CD4-positive, alpha-beta T cell treated with Interleukin-17A for 1 hour (primary cell): ENCODE measurements around the gene ADAMTS3.

ENCODE experiments used
- DNase-seq: peaks from one replicate; pipeline ENCODE4 v3.0.0-alpha.2; 2020

ADAMTS3 gene

GRCh38 chr4:72568959-72569718, at the start of gene ADAMTS3:
ADAMTS3 (minus strand) TSS chr4:72569221; CDS start chr4:72568762, 459 bp downstream.
- DNase-seq: no peak

- no peak for DNase-seq
These were observed 44.9 kb upstream of the ADAMTS3 start for GRCh38 chr4:72613959-72614358.

- no peak for DNase-seq
These were observed 37.7 kb upstream of the ADAMTS3 start for GRCh38 chr4:72606751-72607150.

- DNase-seq: no peak
These were observed 35.3 kb upstream of the ADAMTS3 start for GRCh38 chr4:72604324-72604723.

- no peak for DNase-seq
These were observed 33.7 kb upstream of the ADAMTS3 start for GRCh38 chr4:72602396-72603376.

- no peak for DNase-seq
These were observed 22.8 kb upstream of the ADAMTS3 start for GRCh38 chr4:72591547-72592454.

GRCh38 chr4:72587334-72587733, 18.3 kb upstream of the ADAMTS3 start:
- no peak for DNase-seq

- DNase-seq: no peak
These were observed 13.8 kb upstream of the ADAMTS3 start for GRCh38 chr4:72582853-72583252.

- no peak for DNase-seq
These were observed 8.2 kb upstream of the ADAMTS3 start for GRCh38 chr4:72577211-72577610.

- DNase-seq: no peak
These were observed 2.3 kb upstream of the ADAMTS3 start for GRCh38 chr4:72571337-72571736.

GRCh38 chr4:72569719-72570235, 756 bp upstream of the ADAMTS3 start:
- DNase-seq: no peak

GRCh38 chr4:72567821-72568675, 973 bp downstream of the ADAMTS3 start:
- DNase-seq: no peak

GRCh38 chr4:72567036-72567435, 2.0 kb downstream of the ADAMTS3 start:
- no peak for DNase-seq

- no peak for DNase-seq
These were observed 2.5 kb downstream of the ADAMTS3 start for GRCh38 chr4:72566464-72566972.

GRCh38 chr4:72564789-72565188, 4.2 kb downstream of the ADAMTS3 start:
- DNase-seq: no peak

GRCh38 chr4:72564184-72564583, 4.8 kb downstream of the ADAMTS3 start:
- DNase-seq: no peak

- DNase-seq: no peak
These were observed 10.4 kb downstream of the ADAMTS3 start for GRCh38 chr4:72558655-72559054.

GRCh38 chr4:72557021-72557420, 12.0 kb downstream of the ADAMTS3 start:
- no peak for DNase-seq

GRCh38 chr4:72555377-72555831, 13.6 kb downstream of the ADAMTS3 start:
- DNase-seq: no peak

GRCh38 chr4:72553540-72554337, 15.3 kb downstream of the ADAMTS3 start:
- DNase-seq: no peak
